GM12878 (cell line): Measurements from ENCODE around the gene FBXO21. TPM values are rescaled to one million over a fixed set of nuclear protein-coding genes. Genes with fewer than 3 reads are reported as not detected.
A peak's percentile ranks its signal among the peaks of the same experiment; 100 is the strongest.

Source experiments
- ASH2L ChIP-seq: fragments of 300-600, 200-600 bp; sonication (generic); IDR thresholded peaks from 2 replicates; pipeline ENCODE4 v1.6.1; 2017; ENCODE audit warnings: low read depth, mild to moderate bottlenecking, borderline replicate concordance
- BHLHE40 ChIP-seq, 2 experiments: fragments of 450-650 bp in 1 of 2; IDR thresholded peaks; 2 replicates each; pipeline ENCODE4 v1.6.1; 2011 to 2017; ENCODE audit warnings: low read depth in 2 of 2, borderline replicate concordance in 1 of 2, improper control_type of control experiment in 1 of 2, low read length in 1 of 2, mild to moderate bottlenecking in 1 of 2
- CBFB ChIP-seq: IDR thresholded peaks from 2 replicates; pipeline ENCODE4 v1.6.1; 2016; ENCODE audit warnings: antibody characterized with exemption, low read depth
- CBX5 ChIP-seq: sonication (generic); IDR thresholded peaks from 2 replicates; pipeline ENCODE4 v1.6.1; 2016; ENCODE audit warnings: low read depth, moderate library complexity, mild to moderate bottlenecking, inconsistent platforms
- CEBPB ChIP-seq, 2 experiments: fragments of 150-350 bp in 1 of 2; IDR thresholded peaks; 2 replicates each; pipeline ENCODE4 v1.6.1; 2012 to 2014; ENCODE audit warnings: low read depth in 2 of 2, low read length in 2 of 2, borderline replicate concordance in 1 of 2, inconsistent platforms in 1 of 2
- CREB1 ChIP-seq: IDR thresholded peaks from 2 replicates; pipeline ENCODE4 v1.6.1; 2012; ENCODE audit warnings: low read depth, mild to moderate bottlenecking, inconsistent platforms
- CREM ChIP-seq: IDR thresholded peaks from 2 replicates; pipeline ENCODE4 v1.6.1; 2014; ENCODE audit warnings: antibody characterized with exemption, low read depth
- DPF2 ChIP-seq: fragments of 450-650 bp; IDR thresholded peaks from 2 replicates; pipeline ENCODE4 v1.6.1; 2017; ENCODE audit warnings: mild to moderate bottlenecking
- EP300 ChIP-seq, 2 experiments: fragments of 150-350 bp in 1 of 2; IDR thresholded peaks; 2 replicates each; pipeline ENCODE4 v1.6.1; 2011 to 2012; ENCODE audit warnings: low read depth in 2 of 2, low read length in 2 of 2, borderline replicate concordance in 1 of 2, improper control_type of control experiment in 1 of 2, inconsistent platforms in 1 of 2; ENCODE audit not compliant: control insufficient read depth in 1 of 2
- GATAD2B ChIP-seq: fragments of 450-650 bp; conservative IDR thresholded peaks from 2 replicates; pipeline ENCODE4 v1.6.1; 2017; ENCODE audit warnings: low read depth, mild to moderate bottlenecking, moderate library complexity
- MEF2A ChIP-seq: IDR thresholded peaks from 2 replicates; pipeline ENCODE4 v1.6.1; 2011; ENCODE audit warnings: low read depth, mild to moderate bottlenecking, low read length, moderate library complexity; ENCODE audit not compliant: insufficient read depth
- MYB ChIP-seq: fragments of 150-350 bp; IDR thresholded peaks from 2 replicates; pipeline ENCODE4 v1.6.1; 2014; ENCODE audit warnings: mild to moderate bottlenecking, low read depth, low read length, borderline replicate concordance
- NR2C1 ChIP-seq: fragments of 450-650 bp; IDR thresholded peaks from 2 replicates; pipeline ENCODE4 v1.6.1; 2017; ENCODE audit warnings: antibody characterized with exemption, mild to moderate bottlenecking, moderate library complexity
- NR2C2 ChIP-seq: IDR thresholded peaks from 2 replicates; pipeline ENCODE4 v1.6.1; 2011; ENCODE audit warnings: borderline replicate concordance, low read depth; ENCODE audit not compliant: control insufficient read depth, insufficient read length
- NRF1 ChIP-seq: conservative IDR thresholded peaks from 2 replicates; pipeline ENCODE4 v1.6.1; 2011; ENCODE audit warnings: mild to moderate bottlenecking, low read depth, low read length, improper control_type of control experiment
- SIN3A ChIP-seq: IDR thresholded peaks from 2 replicates; pipeline ENCODE4 v1.6.1; 2012; ENCODE audit warnings: low read depth, low read length, improper control_type of control experiment
- SMAD5 ChIP-seq: IDR thresholded peaks from 2 replicates; pipeline ENCODE4 v1.6.1; 2016; ENCODE audit warnings: antibody characterized with exemption, low read depth
- SMC3 ChIP-seq: IDR thresholded peaks from 2 replicates; pipeline ENCODE4 v1.6.1; 2011; ENCODE audit warnings: low read length, improper control_type of control experiment, borderline replicate concordance
- SP1 ChIP-seq: IDR thresholded peaks from one replicate; pipeline ENCODE4 v1.6.1; 2011; ENCODE audit warnings: low read depth, low read length
- SPI1 ChIP-seq: IDR thresholded peaks from 2 replicates; pipeline ENCODE4 v1.6.1; 2011; ENCODE audit warnings: low read depth, mild to moderate bottlenecking, low read length, moderate library complexity, borderline replicate concordance; ENCODE audit not compliant: insufficient read depth
- SREBF1 ChIP-seq: IDR thresholded peaks from 2 replicates; pipeline ENCODE4 v1.6.1; 2012; ENCODE audit warnings: mild to moderate bottlenecking, low read length
- STAT3 ChIP-seq: IDR thresholded peaks from 2 replicates; pipeline ENCODE4 v1.6.1; 2011; ENCODE audit warnings: low read depth, low read length, improper control_type of control experiment
- TBL1XR1 ChIP-seq: IDR thresholded peaks from 2 replicates; pipeline ENCODE4 v1.6.1; 2012; ENCODE audit warnings: low read depth, low read length, improper control_type of control experiment
- TCF7 ChIP-seq: IDR thresholded peaks from 2 replicates; pipeline ENCODE4 v1.6.1; 2014; ENCODE audit warnings: antibody characterized with exemption, borderline replicate concordance
- WRNIP1 ChIP-seq: IDR thresholded peaks from 2 replicates; pipeline ENCODE4 v1.6.1; 2011; ENCODE audit warnings: low read depth, low read length, improper control_type of control experiment, borderline replicate concordance
- YBX1 ChIP-seq: fragments of 450-650 bp; IDR thresholded peaks from 2 replicates; pipeline ENCODE4 v1.6.1; 2016; ENCODE audit warnings: antibody characterized with exemption
- polyA plus RNA-seq, 11 experiments: library from polyadenylated mRNA; depleted of rRNA in 4 of 11; unstranded in 6 of 11; stranded (reverse) in 5 of 11; fragments of >200 nt; fragmentation: Nextera tagmentation in 4 of 11; fragmentation: Illumina TruSeq in 1 of 11; extraction: Ambion mirVana in 4 of 11; extraction: Trizol in 1 of 11; gene quantifications; 1 replicate in 1 of 11; 2 replicates in 10 of 11; pipeline versions ENCODE4 v1.2.1 to v1.2.3, GENCODE V29; 2011 to 2016; ENCODE audit warnings: inconsistent platforms in 2 of 11, missing spikeins in 2 of 11, low read depth in 1 of 11
- total RNA-seq, 4 experiments: library from RNA; depleted of rRNA in 3 of 4; stranded (reverse); fragments of >200 nt in 3 of 4; fragmentation: Illumina TruSeq in 1 of 4; extraction: Trizol in 1 of 4; gene quantifications; 2 replicates each; pipeline versions ENCODE4 v1.2.1 to v1.2.3, GENCODE V29; 2013 to 2021
- TF ChIP-seq, protein P1 (sequence below): fragments of 450-650 bp; IDR thresholded peaks from 2 replicates; pipeline ENCODE4 v1.6.1; 2017; ENCODE audit warnings: antibody characterized with exemption, mild to moderate bottlenecking, moderate library complexity
- TF ChIP-seq, protein P2 (sequence below): IDR thresholded peaks from 2 replicates; pipeline ENCODE4 v1.6.1; 2012; ENCODE audit warnings: low read depth, low read length, improper control_type of control experiment

The FBXO21 gene
- total and polyA plus RNA-seq, 10 of the 15 experiments (the other 5 are each of a cell fraction or from before 2014, with no cell fraction given), result 5.5 to 32.6 (median 18.9) TPM

DNA sequence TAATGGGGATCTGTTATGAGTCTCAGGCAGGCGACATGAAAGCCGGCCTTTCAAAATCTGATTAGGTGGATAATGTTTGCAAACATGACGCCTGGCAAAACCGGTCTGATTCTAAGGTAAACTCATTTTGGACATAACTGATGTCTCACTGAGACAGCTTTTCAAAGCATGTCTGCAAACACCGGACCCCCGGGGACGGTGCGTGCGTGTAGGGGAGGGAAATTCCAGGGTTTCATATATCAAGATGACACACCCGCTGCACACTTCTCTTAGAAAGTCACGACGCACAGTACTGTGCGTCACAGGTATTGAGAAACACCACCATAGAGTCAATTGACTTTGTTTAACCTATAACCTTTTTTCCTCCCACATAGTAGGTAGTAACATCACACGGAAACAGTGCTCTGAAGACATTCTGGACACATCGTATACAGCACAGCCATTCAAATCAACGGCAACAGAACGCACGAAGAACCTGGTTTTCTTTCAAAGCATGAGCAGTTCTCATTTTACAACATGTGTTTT is 47.2 kb downstream of the FBXO21 start (continued):
- TF ChIP-seq MYB (no peak), CREB1 (peak; percentile 39; the same call in 1 of the 2 replicates), TBL1XR1 (no peak), BHLHE40 (IDR thresholded peaks at IDR 0.05; ENCODE audit: borderline replicate concordance in 1 of 2, low read depth in 2 of 2, low read length in 1 of 2) (peak; percentile 50 to 51; a peak in 2 of 4 replicates), SP1 (peak; percentile 30), CBX5 (no peak), SREBF1 (no peak), EP300 (IDR thresholded peaks at IDR 0.05; ENCODE audit: borderline replicate concordance in 1 of 2, control insufficient read depth in 1 of 2, low read depth in 2 of 2, low read length in 2 of 2) (peak; percentile 79 to 81; a peak in 3 of 4 replicates), CEBPB (IDR thresholded peaks at IDR 0.05; ENCODE audit: borderline replicate concordance in 1 of 2, low read depth in 2 of 2, low read length in 2 of 2) (no peak), MEF2A (no peak), SMAD5 (no peak), ASH2L (no peak), NR2C1 (peak; percentile 57; the same call in 1 of the 2 replicates), YBX1 (no peak), WRNIP1 (no peak), NR2C2 (no peak), TCF7 (no peak), NRF1 (no peak), SPI1 (no peak), DPF2 (no peak), CBFB (no peak), SIN3A (no peak), SMC3 (no peak), STAT3 (no peak), CREM (peak; percentile 67), GATAD2B (no peak)
- TF ChIP-seq, protein P1, sequence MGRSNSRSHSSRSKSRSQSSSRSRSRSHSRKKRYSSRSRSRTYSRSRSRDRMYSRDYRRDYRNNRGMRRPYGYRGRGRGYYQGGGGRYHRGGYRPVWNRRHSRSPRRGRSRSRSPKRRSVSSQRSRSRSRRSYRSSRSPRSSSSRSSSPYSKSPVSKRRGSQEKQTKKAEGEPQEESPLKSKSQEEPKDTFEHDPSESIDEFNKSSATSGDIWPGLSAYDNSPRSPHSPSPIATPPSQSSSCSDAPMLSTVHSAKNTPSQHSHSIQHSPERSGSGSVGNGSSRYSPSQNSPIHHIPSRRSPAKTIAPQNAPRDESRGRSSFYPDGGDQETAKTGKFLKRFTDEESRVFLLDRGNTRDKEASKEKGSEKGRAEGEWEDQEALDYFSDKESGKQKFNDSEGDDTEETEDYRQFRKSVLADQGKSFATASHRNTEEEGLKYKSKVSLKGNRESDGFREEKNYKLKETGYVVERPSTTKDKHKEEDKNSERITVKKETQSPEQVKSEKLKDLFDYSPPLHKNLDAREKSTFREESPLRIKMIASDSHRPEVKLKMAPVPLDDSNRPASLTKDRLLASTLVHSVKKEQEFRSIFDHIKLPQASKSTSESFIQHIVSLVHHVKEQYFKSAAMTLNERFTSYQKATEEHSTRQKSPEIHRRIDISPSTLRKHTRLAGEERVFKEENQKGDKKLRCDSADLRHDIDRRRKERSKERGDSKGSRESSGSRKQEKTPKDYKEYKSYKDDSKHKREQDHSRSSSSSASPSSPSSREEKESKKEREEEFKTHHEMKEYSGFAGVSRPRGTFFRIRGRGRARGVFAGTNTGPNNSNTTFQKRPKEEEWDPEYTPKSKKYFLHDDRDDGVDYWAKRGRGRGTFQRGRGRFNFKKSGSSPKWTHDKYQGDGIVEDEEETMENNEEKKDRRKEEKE, result no peak
- TF ChIP-seq, protein P2, sequence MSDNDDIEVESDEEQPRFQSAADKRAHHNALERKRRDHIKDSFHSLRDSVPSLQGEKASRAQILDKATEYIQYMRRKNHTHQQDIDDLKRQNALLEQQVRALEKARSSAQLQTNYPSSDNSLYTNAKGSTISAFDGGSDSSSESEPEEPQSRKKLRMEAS, result no peak
